ENCODE measurements around the gene ATG14.
"Not testable (repeated sequence)": the region's sequence is repeated elsewhere in the genome, so short reads cannot be mapped to it uniquely, and the experiment has no call there.

Gene ATG14

GRCh38 chr14:55411426-55412389 lies at the start of gene ATG14:
TSS of gene ATG14 (minus strand) at chr14:55411830. CDS start at chr14:55411822, 8 bp downstream.
- DNase-seq (ENCODE audit: low spot score), result peak; percentile 90

- no peak for DNase-seq (ENCODE audit: low spot score)
Observed at GRCh38 chr14:55458800-55459515, 47.3 kb upstream of the ATG14 start.

- no peak for DNase-seq (ENCODE audit: low spot score)
Observed at GRCh38 chr14:55457496-55457895, 45.9 kb upstream of the ATG14 start.

- DNase-seq (ENCODE audit: low spot score), result not testable (repeated sequence)
Observed at GRCh38 chr14:55456411-55456810, 44.8 kb upstream of the ATG14 start.

- no peak for DNase-seq (ENCODE audit: low spot score)
Observed at GRCh38 chr14:55454264-55455002, 42.8 kb upstream of the ATG14 start.

GRCh38 chr14:55451950-55452349 lies 40.3 kb upstream of the ATG14 start:
- DNase-seq (ENCODE audit: low spot score), result no peak

GRCh38 chr14:55451398-55451797 lies 39.8 kb upstream of the ATG14 start:
- no peak for DNase-seq (ENCODE audit: low spot score)

GRCh38 chr14:55450987-55451386 lies 39.4 kb upstream of the ATG14 start:
- no peak for DNase-seq (ENCODE audit: low spot score)

GRCh38 chr14:55450539-55450938 lies 38.9 kb upstream of the ATG14 start:
- DNase-seq (ENCODE audit: low spot score), result no peak

GRCh38 chr14:55450124-55450523 lies 38.5 kb upstream of the ATG14 start:
- DNase-seq (ENCODE audit: low spot score), result no peak

GRCh38 chr14:55449116-55449515 lies 37.5 kb upstream of the ATG14 start:
- DNase-seq (ENCODE audit: low spot score), result no peak

GRCh38 chr14:55448141-55448614 lies 36.5 kb upstream of the ATG14 start:
- DNase-seq (ENCODE audit: low spot score), result no peak

- no peak for DNase-seq (ENCODE audit: low spot score)
Observed at GRCh38 chr14:55446833-55447232, 35.2 kb upstream of the ATG14 start.

- peak; percentile 48 for DNase-seq (ENCODE audit: low spot score)
Observed at GRCh38 chr14:55446127-55446736, 34.6 kb upstream of the ATG14 start.

- no peak for DNase-seq (ENCODE audit: low spot score)
Observed at GRCh38 chr14:55441286-55441685, 29.7 kb upstream of the ATG14 start.

- DNase-seq (ENCODE audit: low spot score), result no peak
Observed at GRCh38 chr14:55440385-55440784, 28.8 kb upstream of the ATG14 start, which contains the start of gene TBPL2. TSS of gene TBPL2 (minus strand) at chr14:55440616. CDS start at chr14:55440449, 167 bp downstream.

- peak; percentile 14 for DNase-seq (ENCODE audit: low spot score)
Observed at GRCh38 chr14:55438066-55438683, 26.5 kb upstream of the ATG14 start.

GRCh38 chr14:55436931-55437330 lies 25.3 kb upstream of the ATG14 start:
- DNase-seq (ENCODE audit: low spot score), result no peak

GRCh38 chr14:55436519-55436918 lies 24.9 kb upstream of the ATG14 start:
- DNase-seq (ENCODE audit: low spot score), result no peak

GRCh38 chr14:55434805-55435174 lies 23.2 kb upstream of the ATG14 start:
- DNase-seq (ENCODE audit: low spot score), result no peak

Data from germinal center (tissue), 1 donor.